Astrocyte (in vitro differentiated cells and primary cell): Measurements from ENCODE around the gene ZKSCAN3. TPM values are rescaled to one million over a fixed set of nuclear protein-coding genes. Genes with fewer than 3 reads are reported as not detected.
"Not testable (repeated sequence)": the region's sequence is repeated elsewhere in the genome, so short reads cannot be mapped to it uniquely, and the experiment has no call there.

Experiments used
- DNase-seq: peaks from one replicate; pipeline ENCODE4 v3.0.0-alpha.2; 2010; ENCODE audit warnings: low read depth
- FAIRE-seq: peaks from 2 replicates; lab custom pipeline; 2011; peaks lifted over from hg19 to GRCh38; lab: Jason Lieb, UNC
- H2AFZ ChIP-seq: 2 replicates; pipeline ENCODE4 v1.6.0; 2012; ENCODE audit warnings: low read depth, low read length, inconsistent platforms
- H3K27ac ChIP-seq: 2 replicates; pipeline ENCODE4 v1.5.1; 2011; ENCODE audit warnings: low read depth, low read length, inconsistent platforms
- H3K27me3 ChIP-seq: 2 replicates; pipeline ENCODE4 v1.6.0; 2011; ENCODE audit warnings: low read length, inconsistent platforms; ENCODE audit not compliant: insufficient read depth
- H3K36me3 ChIP-seq: 2 replicates; pipeline ENCODE4 v1.5.1; 2011; ENCODE audit warnings: low read length, inconsistent platforms; ENCODE audit not compliant: insufficient read depth
- H3K4me1 ChIP-seq: 2 replicates; pipeline ENCODE4 v1.5.1; 2011; ENCODE audit warnings: low read length, inconsistent platforms; ENCODE audit not compliant: insufficient read depth
- H3K4me2 ChIP-seq: 2 replicates; pipeline ENCODE4 v1.6.0; 2012; ENCODE audit warnings: low read length, inconsistent platforms
- H3K4me3 ChIP-seq: 2 replicates; pipeline ENCODE4 v1.5.1; 2011; ENCODE audit warnings: low read depth, mild to moderate bottlenecking, low read length, inconsistent platforms; ENCODE audit not compliant: insufficient read depth
- H3K79me2 ChIP-seq: 2 replicates; pipeline ENCODE4 v1.6.0; 2012; ENCODE audit warnings: mild to moderate bottlenecking, low read length, inconsistent platforms; ENCODE audit not compliant: insufficient read depth
- H3K9ac ChIP-seq: 2 replicates; pipeline ENCODE4 v1.6.0; 2012; ENCODE audit warnings: mild to moderate bottlenecking, low read length, inconsistent platforms
- H3K9me3 ChIP-seq: 2 replicates; pipeline ENCODE4 v1.5.1; 2012; ENCODE audit warnings: low read depth, mild to moderate bottlenecking, low read length, inconsistent platforms; ENCODE audit not compliant: insufficient read depth
- H4K20me1 ChIP-seq: 2 replicates; pipeline ENCODE4 v1.6.0; 2012; ENCODE audit warnings: low read length, inconsistent platforms; ENCODE audit not compliant: insufficient read depth
- H3K27ac Mint-ChIP-seq: one replicate; pipeline ENCODE4 v1.8.0; 2021; ENCODE audit warnings: mild to moderate bottlenecking, mixed read lengths; ENCODE audit not compliant: unreplicated experiment
- H3K27me3 Mint-ChIP-seq: one replicate; pipeline ENCODE4 v1.8.0; 2021; ENCODE audit warnings: low read depth, mixed read lengths; ENCODE audit not compliant: unreplicated experiment
- H3K36me3 Mint-ChIP-seq: one replicate; pipeline ENCODE4 v1.8.0; 2021; ENCODE audit warnings: low read depth, mixed read lengths; ENCODE audit not compliant: unreplicated experiment
- H3K4me1 Mint-ChIP-seq: one replicate; pipeline ENCODE4 v1.8.0; 2021; ENCODE audit warnings: low read depth, mixed read lengths; ENCODE audit not compliant: unreplicated experiment
- H3K4me3 Mint-ChIP-seq: one replicate; pipeline ENCODE4 v1.8.0; 2021; ENCODE audit warnings: mild to moderate bottlenecking, moderate library complexity, mixed read lengths; ENCODE audit not compliant: unreplicated experiment
- H3K9me3 Mint-ChIP-seq: one replicate; pipeline ENCODE4 v1.8.0; 2021; ENCODE audit warnings: mild to moderate bottlenecking, mixed read lengths; ENCODE audit not compliant: unreplicated experiment
- EZH2 ChIP-seq: IDR thresholded peaks from 2 replicates; pipeline ENCODE4 v1.6.1; 2012; ENCODE audit warnings: mild to moderate bottlenecking, low read length, inconsistent platforms; ENCODE audit not compliant: insufficient read depth
- total RNA-seq: library from RNA; stranded (reverse); gene quantifications from 2 replicates; pipeline ENCODE4 v1.2.1, GENCODE V29; 2021
- TF ChIP-seq, protein P1 (sequence below): IDR thresholded peaks from 2 replicates; pipeline ENCODE4 v1.5.1; 2011; ENCODE audit warnings: low read depth, mild to moderate bottlenecking, inconsistent platforms, low read length, moderate library complexity; ENCODE audit not compliant: insufficient read depth

The ZKSCAN3 gene
- total RNA-seq, 1 donor from 2014 or later = 8.0 TPM

DNA sequence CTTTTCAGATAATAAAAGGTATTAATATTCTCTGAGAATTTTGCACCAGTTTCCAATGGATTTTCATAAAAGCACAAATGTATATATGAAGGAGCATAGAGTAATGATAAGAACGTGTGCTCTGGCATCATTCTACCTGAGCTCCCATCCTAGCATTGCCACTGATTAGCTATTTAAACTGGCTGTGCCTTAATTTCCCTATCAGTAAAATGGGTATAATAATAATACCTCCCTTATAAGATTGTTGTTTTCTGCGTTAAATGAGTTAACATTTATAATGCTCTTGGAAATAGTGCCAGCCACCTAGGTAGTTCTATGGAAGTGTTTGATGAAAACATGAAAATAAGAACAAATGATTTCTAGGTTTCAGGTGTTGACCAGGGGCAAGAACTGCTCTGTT, 11.2 kb downstream of the ZKSCAN3 start:
- peaks cover 14% of the 10 kb centered on the region for H3K9me3 Mint-ChIP-seq
- no peak overlapping the region for H3K4me2 ChIP-seq
- DNase-seq (no peak), FAIRE-seq (no peak)
- no peaks in the 10 kb centered on the region for H3K79me2 ChIP-seq
- H3K36me3 ChIP-seq = peaks cover 9% of the 10 kb centered on the region
- no peak overlapping the region for H3K27ac ChIP-seq
- no peak overlapping the region for H2AFZ ChIP-seq
- H3K9ac ChIP-seq = no peak overlapping the region
- H4K20me1 ChIP-seq = no peaks in the 10 kb centered on the region
- H3K27me3 Mint-ChIP-seq = no peaks in the 10 kb centered on the region
- no peak overlapping the region for H3K4me3 Mint-ChIP-seq
- H3K4me3 ChIP-seq = no peak overlapping the region
- H3K27ac Mint-ChIP-seq = no peak overlapping the region
- peaks cover 11% of the 10 kb centered on the region for H3K4me1 ChIP-seq
- H3K36me3 Mint-ChIP-seq = peaks cover 33% of the 10 kb centered on the region
- peaks cover 3% of the 10 kb centered on the region for H3K4me1 Mint-ChIP-seq
- no peaks in the 10 kb centered on the region for H3K9me3 ChIP-seq
- H3K27me3 ChIP-seq = no peaks in the 10 kb centered on the region
- TF ChIP-seq EZH2 = no peak
- TF ChIP-seq, protein P1, sequence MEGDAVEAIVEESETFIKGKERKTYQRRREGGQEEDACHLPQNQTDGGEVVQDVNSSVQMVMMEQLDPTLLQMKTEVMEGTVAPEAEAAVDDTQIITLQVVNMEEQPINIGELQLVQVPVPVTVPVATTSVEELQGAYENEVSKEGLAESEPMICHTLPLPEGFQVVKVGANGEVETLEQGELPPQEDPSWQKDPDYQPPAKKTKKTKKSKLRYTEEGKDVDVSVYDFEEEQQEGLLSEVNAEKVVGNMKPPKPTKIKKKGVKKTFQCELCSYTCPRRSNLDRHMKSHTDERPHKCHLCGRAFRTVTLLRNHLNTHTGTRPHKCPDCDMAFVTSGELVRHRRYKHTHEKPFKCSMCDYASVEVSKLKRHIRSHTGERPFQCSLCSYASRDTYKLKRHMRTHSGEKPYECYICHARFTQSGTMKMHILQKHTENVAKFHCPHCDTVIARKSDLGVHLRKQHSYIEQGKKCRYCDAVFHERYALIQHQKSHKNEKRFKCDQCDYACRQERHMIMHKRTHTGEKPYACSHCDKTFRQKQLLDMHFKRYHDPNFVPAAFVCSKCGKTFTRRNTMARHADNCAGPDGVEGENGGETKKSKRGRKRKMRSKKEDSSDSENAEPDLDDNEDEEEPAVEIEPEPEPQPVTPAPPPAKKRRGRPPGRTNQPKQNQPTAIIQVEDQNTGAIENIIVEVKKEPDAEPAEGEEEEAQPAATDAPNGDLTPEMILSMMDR = no peak

DNA sequence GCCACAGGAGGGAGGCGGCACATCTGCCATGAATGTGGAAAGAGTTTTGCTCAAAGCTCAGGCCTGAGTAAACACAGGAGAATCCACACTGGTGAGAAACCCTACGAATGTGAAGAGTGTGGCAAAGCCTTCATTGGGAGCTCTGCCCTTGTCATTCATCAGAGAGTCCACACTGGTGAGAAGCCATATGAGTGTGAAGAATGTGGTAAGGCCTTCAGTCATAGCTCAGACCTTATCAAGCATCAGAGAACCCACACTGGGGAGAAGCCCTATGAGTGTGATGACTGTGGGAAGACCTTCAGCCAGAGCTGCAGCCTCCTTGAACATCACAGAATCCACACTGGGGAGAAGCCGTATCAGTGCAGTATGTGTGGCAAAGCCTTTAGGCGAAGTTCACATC, 15.8 kb downstream of the ZKSCAN3 start:
- FAIRE-seq, H3K79me2 ChIP-seq, H3K9me3 ChIP-seq, H3K4me2 ChIP-seq, H3K4me1 ChIP-seq, H3K4me3 ChIP-seq, H3K4me1 Mint-ChIP-seq, H3K9ac ChIP-seq, H3K27ac Mint-ChIP-seq, H2AFZ ChIP-seq, H4K20me1 ChIP-seq, DNase-seq, H3K27me3 ChIP-seq, H3K27me3 Mint-ChIP-seq, H3K27ac ChIP-seq, H3K4me3 Mint-ChIP-seq: not testable (repeated sequence)
- Mint-ChIP-seq H3K9me3 (peaks cover 18% of the 10 kb centered on the region), H3K36me3 (peaks cover 49% of the 10 kb centered on the region)
- peaks cover 13% of the 10 kb centered on the region for H3K36me3 ChIP-seq

DNA sequence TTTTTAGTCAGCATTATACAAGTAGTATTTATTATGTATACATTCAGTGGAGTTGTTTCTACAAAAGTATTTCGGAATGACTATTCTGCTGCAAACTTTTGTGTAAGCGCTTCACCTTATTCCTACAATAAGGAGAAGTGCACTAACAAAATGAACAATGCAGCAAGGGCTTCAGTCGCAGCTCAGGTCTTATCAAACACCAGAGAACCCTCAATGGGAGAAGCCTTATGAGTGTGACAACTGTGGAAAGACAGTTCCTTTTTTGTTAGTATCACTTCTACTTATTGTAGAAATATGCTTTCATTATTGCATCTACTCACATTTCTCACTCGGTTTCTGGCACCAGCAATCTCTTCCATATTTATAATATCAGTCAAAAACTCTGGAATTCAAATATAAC, 18.8 kb downstream of the ZKSCAN3 start:
- Histone ChIP-seq H3K9ac (no peak overlapping the region), H3K4me1 (no peaks in the 10 kb centered on the region), H3K4me3 (no peak overlapping the region), H3K27me3 (no peaks in the 10 kb centered on the region), H2AFZ (no peak overlapping the region), H3K79me2 (no peaks in the 10 kb centered on the region), H3K4me2 (no peak overlapping the region), H4K20me1 (no peaks in the 10 kb centered on the region), H3K27ac (no peak overlapping the region), H3K9me3 (no peaks in the 10 kb centered on the region), H3K36me3 (peaks cover 13% of the 10 kb centered on the region)
- no peak for DNase-seq
- H3K4me1 Mint-ChIP-seq = no peaks in the 10 kb centered on the region
- no peak overlapping the region for H3K4me3 Mint-ChIP-seq
- H3K36me3 Mint-ChIP-seq = peaks cover 41% of the 10 kb centered on the region
- H3K9me3 Mint-ChIP-seq = peaks cover 18% of the 10 kb centered on the region
- TF ChIP-seq EZH2 = no peak
- TF ChIP-seq, protein P1 = no peak
- H3K27ac Mint-ChIP-seq = no peak overlapping the region
- H3K27me3 Mint-ChIP-seq = no peaks in the 10 kb centered on the region
- no peak for FAIRE-seq
